Mammary microvascular endothelial cell (primary cell): ENCODE results near the gene RNF168. TPM values are rescaled to one million over a fixed set of nuclear protein-coding genes. Genes with fewer than 3 reads are reported as not detected.

Experiments
- total RNA-seq: library from RNA; depleted of rRNA; stranded (reverse); fragments of >200 nt; gene quantifications from 2 replicates; pipeline ENCODE4 v1.2.3, GENCODE V29; 2015

RNF168 gene
- total RNA-seq, result 14.4 and 15.8 TPM in 2 replicates

GRCh38 chr3:196503196-196504076 lies at the start of gene RNF168:
Gene RNF168 (minus strand): TSS chr3:196503768. CDS start chr3:196503173, 595 bp downstream.

DNA sequence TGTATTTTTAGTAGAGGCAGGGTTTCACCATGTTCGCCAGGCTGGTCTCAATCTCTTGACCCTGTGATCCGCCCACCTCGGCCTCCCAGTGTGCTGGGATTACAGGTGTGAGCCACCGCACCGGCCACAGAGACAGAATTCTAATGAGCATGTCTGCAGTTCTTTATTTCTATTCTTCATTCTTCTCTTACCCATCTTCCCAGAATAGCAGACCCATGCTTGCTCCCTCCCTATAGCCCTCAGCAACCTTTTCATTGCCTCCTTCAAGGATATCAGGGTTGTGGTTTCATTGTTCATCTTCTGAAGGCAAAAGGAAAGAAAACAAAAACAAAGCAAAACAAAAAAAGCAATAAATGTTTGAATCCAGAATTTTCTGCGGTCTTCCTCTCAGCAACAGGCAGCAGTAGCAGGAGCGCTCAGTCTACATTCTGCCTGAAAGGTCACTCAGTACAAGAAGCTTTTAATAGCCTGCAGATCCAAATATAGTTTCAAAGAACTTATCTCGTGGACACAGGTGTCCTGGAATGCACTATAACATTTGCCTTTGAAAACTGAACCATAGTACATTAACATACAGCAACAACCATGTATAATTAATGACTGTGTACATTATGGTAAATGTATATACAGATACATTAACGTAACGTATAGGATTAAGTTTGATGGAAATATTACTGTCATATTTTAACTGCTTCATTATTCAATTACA lies 11.5 kb upstream of the RNF168 start, which contains the start of gene SMCO1:
Gene SMCO1 (minus strand): TSS at position 434 of the 709 bp plus-strand sequence. CDS start 137 bp downstream, at position 297.

DNA sequence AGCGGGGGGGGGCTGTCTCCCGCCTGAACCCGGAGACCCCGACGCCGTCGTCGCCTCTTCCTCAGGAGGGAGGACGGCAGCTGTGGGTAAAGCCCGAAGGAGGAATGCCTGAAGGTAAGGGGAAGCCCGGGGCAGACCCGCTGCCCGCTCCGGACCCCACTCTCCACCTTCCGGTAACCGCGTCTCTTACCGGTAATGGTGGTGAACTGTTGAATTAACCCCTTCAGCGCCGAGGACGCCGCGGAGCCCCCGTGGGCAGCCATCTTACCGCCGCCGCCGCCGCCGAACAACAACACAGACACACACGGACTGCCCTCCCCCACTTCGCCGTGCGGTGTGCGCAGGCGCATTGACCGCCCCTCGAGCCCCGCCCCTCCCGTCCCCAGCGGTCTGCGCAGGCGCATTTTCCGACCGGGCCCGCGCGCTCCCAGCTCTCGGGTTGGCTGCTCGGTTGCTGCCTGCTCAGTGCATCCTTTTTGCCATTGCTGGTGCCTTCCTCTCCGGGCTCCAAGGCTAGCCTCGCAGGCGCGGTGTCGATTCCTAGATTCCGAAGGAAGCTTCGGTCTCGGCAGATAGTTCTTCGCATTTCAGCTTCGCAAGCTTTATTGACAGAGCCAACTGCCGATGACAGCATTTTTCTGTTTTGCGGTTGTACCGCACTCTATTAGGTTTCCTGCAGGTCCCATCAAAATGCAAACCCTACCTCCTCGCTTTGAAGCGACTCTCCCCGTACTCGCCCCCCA lies 71.3 kb downstream of the RNF168 start, which contains the start of gene UBXN7:
Gene UBXN7 (minus strand): TSS at position 291 of the 743 bp plus-strand sequence. CDS start 28 bp downstream, at position 263.

Other genes starting within 250 kb of the RNF168 start
- gene PCYT1A, start 216.0 kb downstream of the RNF168 start, total RNA-seq, result 80.4 and 82.6 TPM in 2 replicates
- gene DYNLT2B, start 185.5 kb downstream of the RNF168 start, total RNA-seq, result 13.6 and 20.1 TPM in 2 replicates
- gene TM4SF19, start 165.4 kb downstream of the RNF168 start, total RNA-seq, result 0.34 and 0.87 TPM in 2 replicates
- 5.9 and 7.0 TPM in 2 replicates for gene UBXN7, start 71.3 kb downstream of the RNF168 start, total RNA-seq
- gene SMCO1, start 11.6 kb upstream of the RNF168 start, total RNA-seq, result not detected in 2 replicates
- gene WDR53, start 64.8 kb upstream of the RNF168 start, total RNA-seq, result 3.1 and 5.7 TPM in 2 replicates
- gene FBXO45, start 64.9 kb upstream of the RNF168 start, total RNA-seq, result 11.1 and 11.9 TPM in 2 replicates
- 8.3 and 10.2 TPM in 2 replicates for gene NRROS, start 135.9 kb upstream of the RNF168 start, total RNA-seq
- 0.98 and 1.7 TPM in 2 replicates for gene CEP19, start 208.5 kb upstream of the RNF168 start, total RNA-seq
- gene PIGX, start 208.6 kb upstream of the RNF168 start, total RNA-seq, result 10.8 and 21.2 TPM in 2 replicates
- 36.1 and 38.6 TPM in 2 replicates for gene PAK2, start 236.1 kb upstream of the RNF168 start, total RNA-seq